Thyroid gland (tissue), 4 donors: ENCODE results near the gene FAXC.

Source experiments
- CTCF ChIP-seq, 6 experiments: fragments of 200-600 bp in 3 of 6; fragments of 450-650 bp in 3 of 6; sonication (generic) in 3 of 6; IDR thresholded peaks; one replicate each; pipeline ENCODE4 v1.5.1; 2016 to 2019; ENCODE audit warnings: antibody characterized with exemption in 6 of 6, mild to moderate bottlenecking in 2 of 6, inconsistent platforms in 1 of 6, moderate library complexity in 1 of 6
- POLR2A ChIP-seq, 2 donors: fragments of 450-650 bp; IDR thresholded peaks; one replicate each; pipeline ENCODE4 v1.6.1; 2017; ENCODE audit warnings: antibody characterized with exemption in 2 of 2, mild to moderate bottlenecking in 2 of 2, moderate library complexity in 1 of 2

- TF ChIP-seq POLR2A (IDR thresholded peaks at IDR 0.05) = no peak
- TF ChIP-seq CTCF (IDR thresholded peaks at IDR 0.05) = no peak
Measured at GRCh38 chr6:99297006-99297405, 52.5 kb downstream of the FAXC start.
